ENCODE data around the gene RHEB. TPM values are rescaled to one million over a fixed set of nuclear protein-coding genes. Genes with fewer than 3 reads are reported as not detected.

RHEB gene
- total RNA-seq, 2 donors from 2014 or later: 44.9 to 91.0 TPM

GRCh38 chr7:151433721-151434400, 85.8 kb downstream of the RHEB start:
- intact Hi-C loops (cut with DNase I): no loop called here
- no peak overlapping the region for H3K27ac ChIP-seq

DNA sequence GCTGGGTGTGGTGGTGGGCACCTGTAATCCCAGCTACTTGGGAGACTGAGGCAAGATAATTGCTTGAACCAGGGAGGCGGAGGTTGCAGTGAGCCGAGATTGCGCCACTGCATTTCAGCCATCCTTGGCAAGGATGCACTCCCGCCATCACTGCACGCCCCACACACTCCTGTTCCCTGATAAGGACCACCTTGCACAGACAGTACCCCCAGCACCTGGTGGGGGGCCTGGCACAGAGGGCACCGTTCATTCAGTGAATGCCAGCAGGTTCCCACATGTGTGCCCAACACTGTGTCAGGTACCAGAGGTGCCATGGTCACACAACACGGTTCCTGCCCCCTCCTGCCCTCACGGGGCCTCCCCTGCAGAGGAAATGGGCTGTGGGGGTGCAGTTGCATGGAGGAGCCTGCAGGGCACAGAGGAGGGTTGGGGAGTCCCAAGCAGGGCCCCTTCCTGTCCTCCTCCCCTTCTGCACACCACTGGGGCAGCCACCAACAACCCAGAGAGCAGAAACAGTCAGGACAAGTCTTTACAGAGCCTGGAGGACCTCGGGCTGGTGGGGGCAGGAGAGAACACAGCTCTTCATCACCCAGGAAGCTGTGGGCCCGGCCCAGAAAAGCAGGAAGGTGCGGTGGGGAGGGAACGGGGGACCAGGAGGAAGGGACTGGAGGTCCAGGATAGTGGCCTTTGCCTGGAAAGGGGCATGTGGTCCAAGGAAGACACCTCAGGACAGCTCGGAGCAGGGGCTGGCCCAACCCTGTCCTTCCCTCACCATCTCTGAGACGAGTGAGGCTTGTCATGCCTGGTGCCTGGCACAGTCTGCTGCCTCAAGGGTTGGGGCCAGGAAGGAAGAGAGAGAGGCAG, 86.8 kb downstream of the RHEB start:
- Histone ChIP-seq H3K27ac (no peak overlapping the region), H3K27me3 (no peaks in the 10 kb centered on the region), H3K4me3 (no peak overlapping the region), H3K9me3 (no peaks in the 10 kb centered on the region), H3K4me1 (peaks cover 23% of the 10 kb centered on the region), H3K36me3 (replicated peaks in 1 of 2; ENCODE audit: insufficient read depth in 1 of 2, low read depth in 2 of 2) (no peaks in the 10 kb centered on the region)
- ATAC-seq (no peak), DNase-seq (no peak)
- 78 to 80% methylated on average over 14 of the region's 14 CpGs for WGBS, 2 donors
- intact Hi-C loops (cut with DNase I): no loop called here
- TF ChIP-seq POLR2A (IDR thresholded peaks at IDR 0.05): no peak
- no peak for TF ChIP-seq CTCF (IDR thresholded peaks at IDR 0.05)

More at GRCh38 chr7:151433721-151434400, 85.8 kb downstream of the RHEB start:
- Histone ChIP-seq H3K27me3 (no peaks in the 10 kb centered on the region), H3K4me3 (no peak overlapping the region), H3K4me1 (peaks cover 23% of the 10 kb centered on the region), H3K36me3 (replicated peaks in 1 of 2; ENCODE audit: insufficient read depth in 1 of 2, low read depth in 2 of 2) (no peaks in the 10 kb centered on the region), H3K9me3 (no peaks in the 10 kb centered on the region)
- TF ChIP-seq POLR2A (IDR thresholded peaks at IDR 0.05) (no peak), CTCF (IDR thresholded peaks at IDR 0.05) (no peak)
- DNase-seq: no peak
- ATAC-seq: no peak
- WGBS, 2 donors: 92 to 93% methylated on average over 13 of the region's 15 CpGs

GRCh38 chr7:151431768-151432311, 87.9 kb downstream of the RHEB start:
- intact Hi-C loops (cut with DNase I): no loop called here
- TF ChIP-seq POLR2A (IDR thresholded peaks at IDR 0.05): no peak
- no peak overlapping the region for H3K27ac ChIP-seq
- no peak overlapping the region for H3K4me3 ChIP-seq
- WGBS, 2 donors: 92 to 93% methylated on average over 6 to 22 of the region's 25 CpGs
- DNase-seq: no peak
- peaks cover 23% of the 10 kb centered on the region for H3K4me1 ChIP-seq
- H3K27me3 ChIP-seq: no peaks in the 10 kb centered on the region
- ATAC-seq: no peak
- H3K9me3 ChIP-seq: no peaks in the 10 kb centered on the region
- no peaks in the 10 kb centered on the region for H3K36me3 ChIP-seq (replicated peaks in 1 of 2; ENCODE audit: insufficient read depth in 1 of 2, low read depth in 2 of 2)

DNA sequence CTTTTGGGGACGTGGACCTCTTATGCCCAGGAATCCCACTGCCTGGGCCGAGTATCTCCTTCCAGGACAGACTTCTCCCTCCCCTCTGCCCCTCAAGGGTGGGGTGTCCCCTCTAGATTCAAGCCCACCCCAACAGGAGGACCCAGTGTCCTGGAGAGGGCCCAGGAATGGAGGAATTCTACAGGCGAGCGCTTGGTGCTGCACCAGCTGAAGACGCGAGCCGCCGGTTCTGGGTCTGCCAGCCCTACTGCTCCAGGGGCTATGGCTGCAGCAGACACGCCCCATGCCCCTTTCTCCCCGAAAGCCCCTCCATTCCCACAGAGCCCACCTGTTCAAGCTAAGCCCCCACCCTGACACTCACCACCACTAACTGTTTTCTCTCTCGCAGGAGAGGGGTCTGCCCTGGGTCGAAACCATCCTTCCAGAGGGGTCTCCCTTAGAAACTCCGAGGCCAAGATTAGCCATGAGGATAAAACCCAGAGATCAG, 88.4 kb downstream of the RHEB start:
- TF ChIP-seq POLR2A (IDR thresholded peaks at IDR 0.05): no peak
- no peak for TF ChIP-seq CTCF (IDR thresholded peaks at IDR 0.05)
- Histone ChIP-seq H3K4me3 (no peak overlapping the region), H3K4me1 (peaks cover 23% of the 10 kb centered on the region), H3K27ac (no peak overlapping the region), H3K36me3 (replicated peaks in 1 of 2; ENCODE audit: insufficient read depth in 1 of 2, low read depth in 2 of 2) (no peaks in the 10 kb centered on the region), H3K9me3 (no peaks in the 10 kb centered on the region), H3K27me3 (no peaks in the 10 kb centered on the region)
- ATAC-seq (no peak), DNase-seq (no peak)
- intact Hi-C loops (cut with DNase I): no loop called here
- 85 to 91% methylated on average over 5 to 13 of the region's 13 CpGs for WGBS, 2 donors

All from body of pancreas (tissue), 4 donors.